ENCODE measurements around the gene TNNT2. TPM values are rescaled to one million over a fixed set of nuclear protein-coding genes. Genes with fewer than 3 reads are reported as not detected.

Gene TNNT2
- total and polyA plus RNA-seq, 2 of the 8 experiments (the other 6 are each of a cell fraction or from before 2014, with no cell fraction given) = 3.1 to 21.0 TPM

GRCh38 chr1:201354901-201355295 lies 22.6 kb downstream of the TNNT2 start:
- no peak overlapping the region for H2BK20ac ChIP-seq (ENCODE audit: low read length)
- CTCF ChIA-PET (ENCODE audit: partially characterized antibody) = interaction anchor here (0.6 to 14.7 kb wide), 16 partner anchors 8 to 102 kb away, joined by 3 to 275 read pairs (median 6); partner anchors contain the start of gene TNNI1
- no peak overlapping the region for H3K14ac ChIP-seq (ENCODE audit: insufficient read length)
- no peaks in the 10 kb centered on the region for H4K20me1 ChIP-seq (replicated peaks in 1 of 2; ENCODE audit: control insufficient read depth in 1 of 2, insufficient read depth in 2 of 2, low read length in 2 of 2)
- H2AFZ ChIP-seq (ENCODE audit: low read length) = no peak overlapping the region
- no peaks in the 10 kb centered on the region for H3K23me2 ChIP-seq (ENCODE audit: low read depth, low read length)
- H4K5ac ChIP-seq (ENCODE audit: insufficient read length, low read depth, low read length) = no peak overlapping the region
- H3K18ac ChIP-seq (ENCODE audit: extremely low read depth, low read length) = no peak overlapping the region
- H4K8ac ChIP-seq (ENCODE audit: extremely low read depth, insufficient read depth, low read length) = no peak overlapping the region
- TF ChIP-seq YY1 (IDR thresholded peaks at IDR 0.05; ENCODE audit: low read depth, low read length) = no peak
- no peak for TF ChIP-seq USF2 (IDR thresholded peaks at IDR 0.05; ENCODE audit: low read length)
- TF ChIP-seq EGR1 (IDR thresholded peaks at IDR 0.05; ENCODE audit: borderline replicate concordance, low read depth, low read length) = no peak
- no peak for TF ChIP-seq BACH1 (IDR thresholded peaks at IDR 0.05; ENCODE audit: low read length)
- no peak for DNase-seq (ENCODE audit: low read depth in 1 of 2, low spot score in 2 of 2)
- H3K4me1 ChIP-seq (replicated peaks in 1 of 4; ENCODE audit: control insufficient read depth in 3 of 4, insufficient read depth in 4 of 4, low read length in 3 of 4) = peaks cover 0 to 4% (median 2%) of the 10 kb centered on the region in 4 experiments; a peak in 5 of 7 replicates
- no peak for FAIRE-seq
- POLR2A ChIA-PET (ENCODE audit: partially characterized antibody) = interaction anchor here (1.0 to 1.8 kb wide), 3 partner anchors 16 to 66 kb away, joined by 3 to 5 read pairs (median 3); no protein-coding TSS in a partner anchor
- no peak overlapping the region for H2BK5ac ChIP-seq (ENCODE audit: low read depth, low read length)
- no peak overlapping the region for H2BK12ac ChIP-seq (ENCODE audit: low read depth, low read length)
- H3K4me3 ChIP-seq (ENCODE audit: extremely low read depth in 1 of 4, insufficient read depth in 2 of 4, low read depth in 3 of 4, low read length in 4 of 4) = no peak overlapping the region
- no peaks in the 10 kb centered on the region for H3K9me3 ChIP-seq (ENCODE audit: insufficient read depth in 2 of 2, low read depth in 1 of 2, low read length in 1 of 2)
- H3K79me1 ChIP-seq (ENCODE audit: low read depth, low read length) = no peaks in the 10 kb centered on the region
- H3K4me2 ChIP-seq (ENCODE audit: insufficient read depth in 1 of 2, low read depth in 2 of 2, low read length in 2 of 2) = no peak overlapping the region
- H2BK15ac ChIP-seq (ENCODE audit: low read length) = no peak overlapping the region; the same call in 1 of the 2 replicates
- H3K79me2 ChIP-seq (ENCODE audit: control insufficient read depth in 1 of 2, insufficient read depth in 2 of 2, low read length in 2 of 2) = no peaks in the 10 kb centered on the region
- 78% methylated on average over 4 of the region's 4 CpGs; no CpG with 5 or more reads in 1 of the 2 experiments for WGBS, 2 experiments (ENCODE audit: extremely low coverage in 1 of 2, insufficient coverage in 1 of 2, insufficient read length in 1 of 2, insufficient replicate concordance in 2 of 2, low coverage in 1 of 2, low lambda C conversion rate in 2 of 2, missing lambda C conversion rate in 1 of 2)
- no peak overlapping the region for H3K56ac ChIP-seq (replicated peaks; ENCODE audit: insufficient read length, low read depth, low read length)
- no peak overlapping the region for H3K4ac ChIP-seq (replicated peaks; ENCODE audit: insufficient read length, low read depth, low read length)
- H3K9ac ChIP-seq (replicated peaks in 1 of 4; ENCODE audit: extremely low read depth in 1 of 4, low read depth in 3 of 4, low read length in 3 of 4) = no peak overlapping the region
- H3K27me3 ChIP-seq (replicated peaks in 1 of 4; ENCODE audit: control insufficient read depth in 3 of 4, extremely low read depth in 1 of 4, insufficient read depth in 3 of 4, low read length in 3 of 4) = no peaks in the 10 kb centered on the region
- no peak overlapping the region for H2BK120ac ChIP-seq (replicated peaks; ENCODE audit: low read depth, low read length)
- no peak overlapping the region for H3K27ac ChIP-seq (ENCODE audit: low read depth, low read length)
- no peak overlapping the region for H3K23ac ChIP-seq (ENCODE audit: insufficient read length)
- H4K91ac ChIP-seq (replicated peaks; ENCODE audit: insufficient read length, low read length) = no peak overlapping the region
- H3K36me3 ChIP-seq (ENCODE audit: control insufficient read depth in 2 of 4, insufficient read depth in 4 of 4, low read length in 3 of 4) = no peaks in the 10 kb centered on the region
- no peak overlapping the region for H2AK5ac ChIP-seq (ENCODE audit: low read depth, low read length)

Data from H1 (cell line).